SK-N-SH treated with all-trans-retinoic acid at 6 μM for 48 hours (cell line): ENCODE data around the gene PRXL2B.

ENCODE experiments used
- CREB5 ChIP-seq: fragments of 250-450 bp; sonication (Bioruptor Pico); IDR thresholded peaks from 2 replicates; pipeline ENCODE4 v1.5.1; 2020; ENCODE audit warnings: low read depth, mild to moderate bottlenecking, moderate library complexity
- CSRNP3 ChIP-seq: fragments of 250-450 bp; sonication (Bioruptor Pico); IDR thresholded peaks from 2 replicates; pipeline ENCODE4 v1.5.1; 2021; ENCODE audit warnings: mild to moderate bottlenecking, moderate library complexity
- ESRRG ChIP-seq: fragments of 250-450 bp; sonication (Bioruptor Pico); IDR thresholded peaks from 2 replicates; pipeline ENCODE4 v1.6.1; 2021; ENCODE audit warnings: mild to moderate bottlenecking
- GLIS3 ChIP-seq: fragments of 250-450 bp; sonication (Bioruptor Pico); IDR thresholded peaks from 2 replicates; pipeline ENCODE4 v1.5.0; 2020; ENCODE audit warnings: mild to moderate bottlenecking, moderate library complexity
- ISL1 ChIP-seq: fragments of 250-450 bp; sonication (Bioruptor Pico); IDR thresholded peaks from 2 replicates; pipeline ENCODE4 v2.1.2; 2022; ENCODE audit warnings: mild to moderate bottlenecking, moderate library complexity
- PATZ1 ChIP-seq: fragments of 250-450 bp; sonication (Bioruptor Pico); IDR thresholded peaks from 2 replicates; pipeline ENCODE4 v1.8.0; 2020; ENCODE audit warnings: mild to moderate bottlenecking, moderate library complexity, borderline replicate concordance
- RARB ChIP-seq: fragments of 250-450 bp; sonication (Bioruptor Pico); IDR thresholded peaks from 2 replicates; pipeline ENCODE4 v1.8.0; 2021; ENCODE audit warnings: mild to moderate bottlenecking, moderate library complexity
- SNAI2 ChIP-seq: fragments of 250-450 bp; sonication (Bioruptor Pico); IDR thresholded peaks from 2 replicates; pipeline ENCODE4 v1.5.0; 2020; ENCODE audit warnings: mild to moderate bottlenecking, moderate library complexity
- TCF4 ChIP-seq: fragments of 250-450 bp; sonication (Bioruptor Pico); IDR thresholded peaks from 2 replicates; pipeline ENCODE4 v1.8.0; 2021; ENCODE audit warnings: mild to moderate bottlenecking, moderate library complexity, borderline replicate concordance
- ZC3H10 ChIP-seq: fragments of 250-450 bp; sonication (Bioruptor Pico); IDR thresholded peaks from 2 replicates; pipeline ENCODE4 v1.5.1; 2021; ENCODE audit warnings: mild to moderate bottlenecking, moderate library complexity
- ZFP3 ChIP-seq: fragments of 250-450 bp; sonication (Bioruptor Pico); IDR thresholded peaks from 2 replicates; pipeline ENCODE4 v1.5.0; 2020; ENCODE audit warnings: mild to moderate bottlenecking, moderate library complexity
- ZNF565 ChIP-seq: fragments of 450-650 bp; formaldehyde crosslinking; conservative IDR thresholded peaks from 2 replicates; pipeline ENCODE4 v1.5.0; 2020; ENCODE audit warnings: low read depth, mild to moderate bottlenecking, moderate library complexity
- ZNF8 ChIP-seq: fragments of 450-650 bp; formaldehyde crosslinking; IDR thresholded peaks from 2 replicates; pipeline ENCODE4 v1.5.0; 2020; ENCODE audit warnings: mild to moderate bottlenecking, moderate library complexity

GRCh38 chr1:2603521-2604155, 17.1 kb downstream of the PRXL2B start:
- TF ChIP-seq TCF4 (CRISPR knock-in tag) (no peak), RARB (no peak), PATZ1 (CRISPR knock-in tag) (no peak), ZFP3 (CRISPR knock-in tag) (no peak), GLIS3 (CRISPR knock-in tag) (no peak), ZNF565 (CRISPR knock-in tag) (no peak), SNAI2 (CRISPR knock-in tag) (no peak), ZNF8 (CRISPR knock-in tag) (no peak), ESRRG (CRISPR knock-in tag) (no peak), CREB5 (CRISPR knock-in tag) (no peak), CSRNP3 (CRISPR knock-in tag) (no peak), ZC3H10 (CRISPR knock-in tag) (no peak), ISL1 (CRISPR knock-in tag) (no peak)
